ENCODE data around the gene PLOD2. TPM values are rescaled to one million over a fixed set of nuclear protein-coding genes. Genes with fewer than 3 reads are reported as not detected.

PLOD2 gene
- polyA plus RNA-seq, 1 donor (not counting 4 experiments of a cell fraction or from before 2014, with no cell fraction given): 30.0 TPM

- H3K9me3 ChIP-seq (ENCODE audit: control insufficient read depth, low read depth, low read length): no peaks in the 10 kb centered on the region
- FAIRE-seq (no peak), DNase-seq (ENCODE audit: low read depth, low spot score) (no peak)
- H3K4me3 ChIP-seq (ENCODE audit: control insufficient read depth in 2 of 3, extremely low read depth in 1 of 3, insufficient read depth in 2 of 3, low read depth in 1 of 3, low read length in 3 of 3): no peak overlapping the region
- no peaks in the 10 kb centered on the region for H3K36me3 ChIP-seq (ENCODE audit: control insufficient read depth in 2 of 2, extremely low read depth in 1 of 2, insufficient read depth in 2 of 2, low read length in 2 of 2)
- no peak overlapping the region for H2AFZ ChIP-seq (ENCODE audit: control insufficient read depth, low read length)
- peaks cover 12% of the 10 kb centered on the region for H3K4me1 ChIP-seq (ENCODE audit: control insufficient read depth, extremely low read depth, insufficient read depth, low read length)
- no peak overlapping the region for H3K27ac ChIP-seq (ENCODE audit: control insufficient read depth, insufficient read depth, low read length)
- H3K9me1 ChIP-seq (ENCODE audit: control insufficient read depth, extremely low read depth, insufficient read depth, low read length): no peaks in the 10 kb centered on the region
- H3K9ac ChIP-seq (ENCODE audit: control insufficient read depth, extremely low read depth, insufficient read depth, low read length): no peak overlapping the region
- H3K4me2 ChIP-seq (ENCODE audit: control insufficient read depth, extremely low read depth, insufficient read depth, low read depth, low read length): no peak overlapping the region
- no peak for TF ChIP-seq EZH2 (IDR thresholded peaks at IDR 0.05; ENCODE audit: low read length)
- no peaks in the 10 kb centered on the region for H4K20me1 ChIP-seq (ENCODE audit: control insufficient read depth, extremely low read depth, insufficient read depth, low read length)
- H3K27me3 ChIP-seq (ENCODE audit: control insufficient read depth, extremely low read depth, insufficient read depth, low read length): no peaks in the 10 kb centered on the region
- dilution Hi-C loops (cut with MboI; ENCODE audit: extremely low pct_ligation_motif_present, low sequenced_read_pairs): no loop called here
- no peaks in the 10 kb centered on the region for H3K79me2 ChIP-seq (ENCODE audit: control insufficient read depth, insufficient read depth, low read length)
Measured at GRCh38 chr3:146181216-146181615, 20.2 kb upstream of the PLOD2 start.

GRCh38 chr3:146180376-146180775 lies 19.4 kb upstream of the PLOD2 start:
- Histone ChIP-seq H3K4me1 (ENCODE audit: control insufficient read depth, extremely low read depth, insufficient read depth, low read length) (peaks cover 12% of the 10 kb centered on the region), H3K9ac (ENCODE audit: control insufficient read depth, extremely low read depth, insufficient read depth, low read length) (no peak overlapping the region), H3K4me3 (ENCODE audit: control insufficient read depth in 2 of 3, extremely low read depth in 1 of 3, insufficient read depth in 2 of 3, low read depth in 1 of 3, low read length in 3 of 3) (no peak overlapping the region), H3K9me1 (ENCODE audit: control insufficient read depth, extremely low read depth, insufficient read depth, low read length) (no peaks in the 10 kb centered on the region), H3K27ac (ENCODE audit: control insufficient read depth, insufficient read depth, low read length) (no peak overlapping the region), H3K27me3 (ENCODE audit: control insufficient read depth, extremely low read depth, insufficient read depth, low read length) (no peaks in the 10 kb centered on the region), H2AFZ (ENCODE audit: control insufficient read depth, low read length) (peak overlapping the region; percentile 42), H3K36me3 (ENCODE audit: control insufficient read depth in 2 of 2, extremely low read depth in 1 of 2, insufficient read depth in 2 of 2, low read length in 2 of 2) (no peaks in the 10 kb centered on the region), H3K9me3 (ENCODE audit: control insufficient read depth, low read depth, low read length) (no peaks in the 10 kb centered on the region), H3K4me2 (ENCODE audit: control insufficient read depth, extremely low read depth, insufficient read depth, low read depth, low read length) (no peak overlapping the region), H4K20me1 (ENCODE audit: control insufficient read depth, extremely low read depth, insufficient read depth, low read length) (no peaks in the 10 kb centered on the region), H3K79me2 (ENCODE audit: control insufficient read depth, insufficient read depth, low read length) (no peaks in the 10 kb centered on the region)
- dilution Hi-C loops (cut with MboI; ENCODE audit: extremely low pct_ligation_motif_present, low sequenced_read_pairs): no loop called here
- DNase-seq (ENCODE audit: low read depth, low spot score) (no peak), FAIRE-seq (peak; percentile 55)
- no peak for TF ChIP-seq EZH2 (IDR thresholded peaks at IDR 0.05; ENCODE audit: low read length)
- no peak for TF ChIP-seq CTCF (optimal IDR thresholded peaks at IDR 0.05 in 1 of 3, IDR thresholded peaks at IDR 0.05 in 1 of 3, conservative IDR thresholded peaks at IDR 0.05 in 1 of 3; ENCODE audit: extremely low read depth in 1 of 3, insufficient read depth in 2 of 3, low read length in 3 of 3)

- Histone ChIP-seq H3K4me1 (ENCODE audit: control insufficient read depth, extremely low read depth, insufficient read depth, low read length) (peaks cover 3% of the 10 kb centered on the region), H3K79me2 (ENCODE audit: control insufficient read depth, insufficient read depth, low read length) (no peaks in the 10 kb centered on the region), H3K27me3 (ENCODE audit: control insufficient read depth, extremely low read depth, insufficient read depth, low read length) (no peaks in the 10 kb centered on the region), H3K9ac (ENCODE audit: control insufficient read depth, extremely low read depth, insufficient read depth, low read length) (no peak overlapping the region), H3K27ac (ENCODE audit: control insufficient read depth, insufficient read depth, low read length) (no peak overlapping the region), H3K9me3 (ENCODE audit: control insufficient read depth, low read depth, low read length) (no peaks in the 10 kb centered on the region), H3K9me1 (ENCODE audit: control insufficient read depth, extremely low read depth, insufficient read depth, low read length) (no peaks in the 10 kb centered on the region), H4K20me1 (ENCODE audit: control insufficient read depth, extremely low read depth, insufficient read depth, low read length) (no peaks in the 10 kb centered on the region), H2AFZ (ENCODE audit: control insufficient read depth, low read length) (no peak overlapping the region), H3K4me3 (ENCODE audit: control insufficient read depth in 2 of 3, extremely low read depth in 1 of 3, insufficient read depth in 2 of 3, low read depth in 1 of 3, low read length in 3 of 3) (no peak overlapping the region), H3K36me3 (ENCODE audit: control insufficient read depth in 2 of 2, extremely low read depth in 1 of 2, insufficient read depth in 2 of 2, low read length in 2 of 2) (no peaks in the 10 kb centered on the region), H3K4me2 (ENCODE audit: control insufficient read depth, extremely low read depth, insufficient read depth, low read depth, low read length) (no peak overlapping the region)
- DNase-seq (ENCODE audit: low read depth, low spot score) (no peak), FAIRE-seq (no peak)
- dilution Hi-C loops (cut with MboI; ENCODE audit: extremely low pct_ligation_motif_present, low sequenced_read_pairs): no loop called here
- no peak for TF ChIP-seq CTCF (optimal IDR thresholded peaks at IDR 0.05 in 1 of 3, IDR thresholded peaks at IDR 0.05 in 1 of 3, conservative IDR thresholded peaks at IDR 0.05 in 1 of 3; ENCODE audit: extremely low read depth in 1 of 3, insufficient read depth in 2 of 3, low read length in 3 of 3)
- TF ChIP-seq EZH2 (IDR thresholded peaks at IDR 0.05; ENCODE audit: low read length): no peak
Measured at GRCh38 chr3:146178006-146178689, 17.2 kb upstream of the PLOD2 start.
